Measurements from ENCODE around the gene MAN1A1.
A peak's percentile ranks its signal among the peaks of the same experiment; 100 is the strongest.
"Not testable (repeated sequence)": the region's sequence is repeated elsewhere in the genome, so short reads cannot be mapped to it uniquely, and the experiment has no call there.

Gene MAN1A1

GRCh38 chr6:119349361-119350201, at the start of gene MAN1A1:
MAN1A1 (minus strand) TSS chr6:119349761; CDS start chr6:119349065, 696 bp downstream.
- Histone ChIP-seq H3K4me1 (ENCODE audit: control insufficient read depth, insufficient read depth, low read length) (peaks cover 11% of the 10 kb centered on the region), H3K9ac (ENCODE audit: low read length in 2 of 2) (peak within 1 kb of the TSS; percentile 88 to 95), H3K36me3 (ENCODE audit: control insufficient read depth in 2 of 2, insufficient read depth in 2 of 2, low read length in 2 of 2) (no peaks in the 10 kb centered on the region), H3K27ac (ENCODE audit: low read length) (peak within 1 kb of the TSS; percentile 92), H3K27me3 (ENCODE audit: control insufficient read depth in 1 of 2, insufficient read depth in 2 of 2, low read length in 2 of 2) (no peaks in the 10 kb centered on the region), H3K4me3 (ENCODE audit: low read length in 2 of 2) (peak within 1 kb of the TSS; percentile 90 to 92), H3K9me3 (ENCODE audit: control insufficient read depth in 2 of 2, low read length in 2 of 2) (no peaks in the 10 kb centered on the region)

- no peaks in the 10 kb centered on the region for H3K4me1 ChIP-seq (ENCODE audit: control insufficient read depth, insufficient read depth, low read length)
- H3K9ac ChIP-seq (ENCODE audit: low read length in 2 of 2) = no peak overlapping the region
- no peaks in the 10 kb centered on the region for H3K36me3 ChIP-seq (ENCODE audit: control insufficient read depth in 2 of 2, insufficient read depth in 2 of 2, low read length in 2 of 2)
- H3K27me3 ChIP-seq (ENCODE audit: control insufficient read depth in 1 of 2, insufficient read depth in 2 of 2, low read length in 2 of 2) = no peaks in the 10 kb centered on the region
- H3K9me3 ChIP-seq (ENCODE audit: control insufficient read depth in 2 of 2, low read length in 2 of 2) = peaks cover 0 to 18% of the 10 kb centered on the region in 2 donors
- no peak overlapping the region for H3K27ac ChIP-seq (ENCODE audit: low read length)
- no peak overlapping the region for H3K4me3 ChIP-seq (ENCODE audit: low read length in 2 of 2)
Measured at GRCh38 chr6:119395192-119395591, 45.6 kb upstream of the MAN1A1 start.

- Histone ChIP-seq H3K9me3 (ENCODE audit: control insufficient read depth in 2 of 2, low read length in 2 of 2) (no peaks in the 10 kb centered on the region), H3K4me1 (ENCODE audit: control insufficient read depth, insufficient read depth, low read length) (no peaks in the 10 kb centered on the region), H3K27me3 (ENCODE audit: control insufficient read depth in 1 of 2, insufficient read depth in 2 of 2, low read length in 2 of 2) (no peaks in the 10 kb centered on the region), H3K4me3 (ENCODE audit: low read length in 2 of 2) (no peak overlapping the region), H3K36me3 (ENCODE audit: control insufficient read depth in 2 of 2, insufficient read depth in 2 of 2, low read length in 2 of 2) (no peaks in the 10 kb centered on the region), H3K27ac (ENCODE audit: low read length) (no peak overlapping the region), H3K9ac (ENCODE audit: low read length in 2 of 2) (no peak overlapping the region)
Measured at GRCh38 chr6:119390247-119390793, 40.8 kb upstream of the MAN1A1 start.

- H3K9me3 ChIP-seq (ENCODE audit: control insufficient read depth in 2 of 2, low read length in 2 of 2) = no peaks in the 10 kb centered on the region
- no peak overlapping the region for H3K9ac ChIP-seq (ENCODE audit: low read length in 2 of 2)
- H3K4me3 ChIP-seq (ENCODE audit: low read length in 2 of 2) = no peak overlapping the region
- no peaks in the 10 kb centered on the region for H3K27me3 ChIP-seq (ENCODE audit: control insufficient read depth in 1 of 2, insufficient read depth in 2 of 2, low read length in 2 of 2)
- H3K36me3 ChIP-seq (ENCODE audit: control insufficient read depth in 2 of 2, insufficient read depth in 2 of 2, low read length in 2 of 2) = no peaks in the 10 kb centered on the region
- H3K4me1 ChIP-seq (ENCODE audit: control insufficient read depth, insufficient read depth, low read length) = no peaks in the 10 kb centered on the region
- H3K27ac ChIP-seq (ENCODE audit: low read length) = no peak overlapping the region
Measured at GRCh38 chr6:119385994-119386393, 36.4 kb upstream of the MAN1A1 start.

- H3K9me3 ChIP-seq (ENCODE audit: control insufficient read depth in 2 of 2, low read length in 2 of 2) = no peaks in the 10 kb centered on the region
- no peaks in the 10 kb centered on the region for H3K27me3 ChIP-seq (ENCODE audit: control insufficient read depth in 1 of 2, insufficient read depth in 2 of 2, low read length in 2 of 2)
- no peaks in the 10 kb centered on the region for H3K36me3 ChIP-seq (ENCODE audit: control insufficient read depth in 2 of 2, insufficient read depth in 2 of 2, low read length in 2 of 2)
- H3K4me3 ChIP-seq (ENCODE audit: low read length in 2 of 2) = no peak overlapping the region
- H3K9ac ChIP-seq (ENCODE audit: low read length in 2 of 2) = no peak overlapping the region
- no peak overlapping the region for H3K27ac ChIP-seq (ENCODE audit: low read length)
- H3K4me1 ChIP-seq (ENCODE audit: control insufficient read depth, insufficient read depth, low read length) = no peaks in the 10 kb centered on the region
Measured at GRCh38 chr6:119384444-119384843, 34.9 kb upstream of the MAN1A1 start.

- no peaks in the 10 kb centered on the region for H3K4me1 ChIP-seq (ENCODE audit: control insufficient read depth, insufficient read depth, low read length)
- no peaks in the 10 kb centered on the region for H3K36me3 ChIP-seq (ENCODE audit: control insufficient read depth in 2 of 2, insufficient read depth in 2 of 2, low read length in 2 of 2)
- no peak overlapping the region for H3K27ac ChIP-seq (ENCODE audit: low read length)
- no peaks in the 10 kb centered on the region for H3K9me3 ChIP-seq (ENCODE audit: control insufficient read depth in 2 of 2, low read length in 2 of 2)
- H3K9ac ChIP-seq (ENCODE audit: low read length in 2 of 2) = no peak overlapping the region
- H3K4me3 ChIP-seq (ENCODE audit: low read length in 2 of 2) = no peak overlapping the region
- H3K27me3 ChIP-seq (ENCODE audit: control insufficient read depth in 1 of 2, insufficient read depth in 2 of 2, low read length in 2 of 2) = no peaks in the 10 kb centered on the region
Measured at GRCh38 chr6:119379809-119380208, 30.2 kb upstream of the MAN1A1 start.

- not testable (repeated sequence) for H3K9ac ChIP-seq (ENCODE audit: low read length in 2 of 2); H3K4me3 ChIP-seq (ENCODE audit: low read length in 2 of 2); H3K4me1 ChIP-seq (ENCODE audit: control insufficient read depth, insufficient read depth, low read length); H3K36me3 ChIP-seq (ENCODE audit: control insufficient read depth in 2 of 2, insufficient read depth in 2 of 2, low read length in 2 of 2); H3K27me3 ChIP-seq (ENCODE audit: control insufficient read depth in 1 of 2, insufficient read depth in 2 of 2, low read length in 2 of 2); H3K9me3 ChIP-seq (ENCODE audit: control insufficient read depth in 2 of 2, low read length in 2 of 2); H3K27ac ChIP-seq (ENCODE audit: low read length)
Measured at GRCh38 chr6:119377043-119377442, 27.5 kb upstream of the MAN1A1 start.

- no peaks in the 10 kb centered on the region for H3K27me3 ChIP-seq (ENCODE audit: control insufficient read depth in 1 of 2, insufficient read depth in 2 of 2, low read length in 2 of 2)
- no peak overlapping the region for H3K4me3 ChIP-seq (ENCODE audit: low read length in 2 of 2)
- no peaks in the 10 kb centered on the region for H3K4me1 ChIP-seq (ENCODE audit: control insufficient read depth, insufficient read depth, low read length)
- no peaks in the 10 kb centered on the region for H3K9me3 ChIP-seq (ENCODE audit: control insufficient read depth in 2 of 2, low read length in 2 of 2)
- H3K27ac ChIP-seq (ENCODE audit: low read length) = no peak overlapping the region
- H3K9ac ChIP-seq (ENCODE audit: low read length in 2 of 2) = no peak overlapping the region
- H3K36me3 ChIP-seq (ENCODE audit: control insufficient read depth in 2 of 2, insufficient read depth in 2 of 2, low read length in 2 of 2) = peaks cover 0 to 3% of the 10 kb centered on the region in 2 donors
Measured at GRCh38 chr6:119370080-119370479, 20.5 kb upstream of the MAN1A1 start.

- H3K9me3 ChIP-seq (ENCODE audit: control insufficient read depth in 2 of 2, low read length in 2 of 2) = no peaks in the 10 kb centered on the region
- H3K9ac ChIP-seq (ENCODE audit: low read length in 2 of 2) = no peak overlapping the region
- no peaks in the 10 kb centered on the region for H3K4me1 ChIP-seq (ENCODE audit: control insufficient read depth, insufficient read depth, low read length)
- peaks cover 0 to 3% of the 10 kb centered on the region in 2 donors for H3K36me3 ChIP-seq (ENCODE audit: control insufficient read depth in 2 of 2, insufficient read depth in 2 of 2, low read length in 2 of 2)
- no peak overlapping the region for H3K27ac ChIP-seq (ENCODE audit: low read length)
- no peak overlapping the region for H3K4me3 ChIP-seq (ENCODE audit: low read length in 2 of 2)
- no peaks in the 10 kb centered on the region for H3K27me3 ChIP-seq (ENCODE audit: control insufficient read depth in 1 of 2, insufficient read depth in 2 of 2, low read length in 2 of 2)
Measured at GRCh38 chr6:119368921-119369320, 19.4 kb upstream of the MAN1A1 start.

GRCh38 chr6:119361209-119361608, 11.6 kb upstream of the MAN1A1 start:
- Histone ChIP-seq H3K9ac (ENCODE audit: low read length in 2 of 2) (no peak overlapping the region), H3K4me3 (ENCODE audit: low read length in 2 of 2) (no peak overlapping the region), H3K4me1 (ENCODE audit: control insufficient read depth, insufficient read depth, low read length) (no peaks in the 10 kb centered on the region), H3K27me3 (ENCODE audit: control insufficient read depth in 1 of 2, insufficient read depth in 2 of 2, low read length in 2 of 2) (no peaks in the 10 kb centered on the region), H3K9me3 (ENCODE audit: control insufficient read depth in 2 of 2, low read length in 2 of 2) (no peaks in the 10 kb centered on the region), H3K36me3 (ENCODE audit: control insufficient read depth in 2 of 2, insufficient read depth in 2 of 2, low read length in 2 of 2) (no peaks in the 10 kb centered on the region), H3K27ac (ENCODE audit: low read length) (no peak overlapping the region)

GRCh38 chr6:119360262-119360915, 10.8 kb upstream of the MAN1A1 start:
- no peak overlapping the region for H3K4me3 ChIP-seq (ENCODE audit: low read length in 2 of 2)
- no peaks in the 10 kb centered on the region for H3K4me1 ChIP-seq (ENCODE audit: control insufficient read depth, insufficient read depth, low read length)
- H3K27me3 ChIP-seq (ENCODE audit: control insufficient read depth in 1 of 2, insufficient read depth in 2 of 2, low read length in 2 of 2) = no peaks in the 10 kb centered on the region
- H3K36me3 ChIP-seq (ENCODE audit: control insufficient read depth in 2 of 2, insufficient read depth in 2 of 2, low read length in 2 of 2) = no peaks in the 10 kb centered on the region
- H3K27ac ChIP-seq (ENCODE audit: low read length) = no peak overlapping the region
- H3K9ac ChIP-seq (ENCODE audit: low read length in 2 of 2) = no peak overlapping the region
- no peaks in the 10 kb centered on the region for H3K9me3 ChIP-seq (ENCODE audit: control insufficient read depth in 2 of 2, low read length in 2 of 2)
